HG03342 (cell line): ENCODE data around the gene KRTAP20-4.

Experiments
- ATAC-seq: cut with Tn5 transposase; IDR thresholded peaks from one replicate; pipeline ENCODE4 v1.9.1; 2021; ENCODE audit warnings: mild to moderate bottlenecking, moderate library complexity; ENCODE audit not compliant: unreplicated experiment

Gene KRTAP20-4

GRCh38 chr21:30620522-30620921 is at the start of gene KRTAP20-4:
KRTAP20-4 (plus strand) TSS chr21:30620627.
- ATAC-seq = no peak

GRCh38 chr21:30577766-30578165 is 42.7 kb upstream of the KRTAP20-4 start:
- no peak for ATAC-seq

GRCh38 chr21:30579346-30579745 is 41.1 kb upstream of the KRTAP20-4 start:
- ATAC-seq = no peak

- ATAC-seq = no peak
Observed at GRCh38 chr21:30580132-30580531, 40.3 kb upstream of the KRTAP20-4 start.

GRCh38 chr21:30582870-30583269 is 37.6 kb upstream of the KRTAP20-4 start:
- no peak for ATAC-seq

- ATAC-seq = no peak
Observed at GRCh38 chr21:30590297-30590696, 30.1 kb upstream of the KRTAP20-4 start, which contains the start of gene KRTAP22-2. KRTAP22-2 (minus strand) TSS chr21:30590397.

GRCh38 chr21:30592140-30592539 is 28.3 kb upstream of the KRTAP20-4 start, which contains the start of gene KRTAP6-3:
KRTAP6-3 (plus strand) TSS chr21:30592440; CDS start chr21:30592446, 6 bp downstream.
- ATAC-seq = no peak

- ATAC-seq = no peak
Observed at GRCh38 chr21:30598802-30599201, 21.6 kb upstream of the KRTAP20-4 start, which contains the start of gene KRTAP6-2. KRTAP6-2 (minus strand) TSS chr21:30598902; CDS start chr21:30598874, 28 bp downstream.

GRCh38 chr21:30600787-30601186 is 19.6 kb upstream of the KRTAP20-4 start, which contains the start of gene KRTAP22-1:
KRTAP22-1 (plus strand) TSS chr21:30601087.
- no peak for ATAC-seq

- ATAC-seq = no peak
Observed at GRCh38 chr21:30605968-30606367, 14.5 kb upstream of the KRTAP20-4 start.

- no peak for ATAC-seq
Observed at GRCh38 chr21:30612132-30612531, 8.3 kb upstream of the KRTAP20-4 start.

- ATAC-seq = no peak
Observed at GRCh38 chr21:30613836-30614235, 6.6 kb upstream of the KRTAP20-4 start, which contains the start of gene KRTAP6-1. KRTAP6-1 (minus strand) TSS chr21:30613930; CDS start chr21:30613904, 26 bp downstream.

GRCh38 chr21:30615199-30615598 is 5.2 kb upstream of the KRTAP20-4 start:
- no peak for ATAC-seq

GRCh38 chr21:30616125-30616524 is 4.3 kb upstream of the KRTAP20-4 start, which contains the start of gene KRTAP20-1:
KRTAP20-1 (plus strand) TSS chr21:30616425; CDS start chr21:30616455, 30 bp downstream.
- no peak for ATAC-seq

GRCh38 chr21:30620080-30620479 is 347 bp upstream of the KRTAP20-4 start:
- no peak for ATAC-seq

- no peak for ATAC-seq
Observed at GRCh38 chr21:30623362-30623761, 2.9 kb downstream of the KRTAP20-4 start.

- no peak for ATAC-seq
Observed at GRCh38 chr21:30625449-30626165, 5.2 kb downstream of the KRTAP20-4 start.

GRCh38 chr21:30628109-30628508 is 7.7 kb downstream of the KRTAP20-4 start:
- no peak for ATAC-seq

GRCh38 chr21:30629200-30629599 is 8.8 kb downstream of the KRTAP20-4 start:
- no peak for ATAC-seq

GRCh38 chr21:30634906-30635305 is 14.5 kb downstream of the KRTAP20-4 start, which contains the start of gene KRTAP20-2:
KRTAP20-2 (plus strand) TSS chr21:30635206; CDS start chr21:30635264, 58 bp downstream.
- ATAC-seq = no peak

- no peak for ATAC-seq
Observed at GRCh38 chr21:30638686-30639085, 18.3 kb downstream of the KRTAP20-4 start.

- ATAC-seq = no peak
Observed at GRCh38 chr21:30642564-30642963, 22.1 kb downstream of the KRTAP20-4 start, which contains the start of gene KRTAP20-3. KRTAP20-3 (plus strand) TSS chr21:30642864.
